Spleen (tissue), 11 donors: ENCODE data around the gene SUPT3H. TPM values are rescaled to one million over a fixed set of nuclear protein-coding genes. Genes with fewer than 3 reads are reported as not detected.
"Not testable (repeated sequence)": the region's sequence is repeated elsewhere in the genome, so short reads cannot be mapped to it uniquely, and the experiment has no call there.

ENCODE experiments used
- DNase-seq: peaks from one replicate; pipeline ENCODE4 v3.0.0-alpha.2; 2020
- H3K27ac ChIP-seq, 8 donors: fragments of 200-600 bp; sonication (generic) in 7 of 8; 1 replicate in 4 of 8; 2 replicates in 4 of 8; pipeline versions ENCODE4 v1.5.0 to v1.8.0; 2016 to 2021; ENCODE audit warnings: inconsistent platforms in 4 of 8, mild to moderate bottlenecking in 4 of 8, moderate library complexity in 1 of 8
- H3K27me3 ChIP-seq, 7 donors: fragments of 200-600 bp; sonication (generic) in 6 of 7; replicated peaks in 1 of 7; 1 replicate in 4 of 7; 2 replicates in 3 of 7; pipeline versions ENCODE4 v1.5.0 to v1.8.0; 2016 to 2021; ENCODE audit warnings: inconsistent platforms in 3 of 7, mild to moderate bottlenecking in 1 of 7
- H3K36me3 ChIP-seq, 6 donors: fragments of 200-600 bp; sonication (generic) in 5 of 6; 1 replicate in 4 of 6; 2 replicates in 2 of 6; pipeline versions ENCODE4 v1.5.0 to v1.8.0; 2016 to 2021; ENCODE audit warnings: inconsistent platforms in 2 of 6
- H3K4me1 ChIP-seq, 6 donors: fragments of 200-600 bp; sonication (generic) in 5 of 6; 1 replicate in 3 of 6; 2 replicates in 3 of 6; pipeline versions ENCODE4 v1.5.0 to v1.8.0; 2016 to 2021; ENCODE audit warnings: inconsistent platforms in 3 of 6
- H3K4me3 ChIP-seq, 8 donors: fragments of 200-600 bp; sonication (generic) in 7 of 8; 1 replicate in 4 of 8; 2 replicates in 4 of 8; pipeline versions ENCODE4 v1.5.0 to v1.8.0; 2016 to 2021; ENCODE audit warnings: inconsistent platforms in 4 of 8, mild to moderate bottlenecking in 4 of 8, moderate library complexity in 2 of 8
- H3K9me3 ChIP-seq, 8 donors: fragments of 200-600 bp; sonication (generic) in 7 of 8; 1 replicate in 4 of 8; 2 replicates in 4 of 8; pipeline versions ENCODE4 v1.5.0 to v1.8.0; 2016 to 2021; ENCODE audit warnings: inconsistent platforms in 4 of 8
- POLR2A ChIP-seq, 3 donors: fragments of 450-650 bp; IDR thresholded peaks; one replicate each; pipeline ENCODE4 v1.5.1; 2017; ENCODE audit warnings: antibody characterized with exemption in 3 of 3, mild to moderate bottlenecking in 1 of 3
- POLR2AphosphoS5 ChIP-seq, 3 donors: sonication (generic); formaldehyde crosslinking; IDR thresholded peaks; one replicate each; pipeline ENCODE4 v1.5.1; 2017; ENCODE audit warnings: antibody characterized with exemption in 3 of 3
- WGBS, 5 donors: extraction: QIAGEN DNeasy Blood & Tissue Kit in 3 of 5; methylation state at CpG; one replicate each; pipeline versions ENCODE4 v1.1.5 to v1.1.7; 2013 to 2018; 5-methylcytosine and 5-hydroxymethylcytosine counted together
- intact Hi-C: fragments of 100-400 bp; cut with DNase I; formaldehyde crosslinking; loops from one replicate; pipeline ENCODE4 v1.15.0; 2023; ENCODE audit warnings: low total_unique reads
- polyA plus RNA-seq, 3 donors: library from polyadenylated mRNA; stranded (reverse); fragments of 200-250 nt; gene quantifications; one replicate each; pipeline ENCODE4 v1.2.1, GENCODE V29; 2013
- total RNA-seq, 7 donors: library from RNA; depleted of rRNA in 3 of 7; stranded (reverse); fragments of >200 nt in 3 of 7; fragmentation: NEBNext Ultra II Directional in 4 of 7; extraction: Animal tissue kit (Norgen Biotek cat#: 25700) in 4 of 7; gene quantifications; one replicate each; pipeline versions ENCODE4 v1.1.0 to v1.2.1, GENCODE V29; 2016 to 2021
- TF ChIP-seq, protein P1 (sequence below), 11 experiments: fragments of 200-600 bp in 7 of 11; fragments of 450-650 bp in 4 of 11; sonication (generic) in 4 of 11; IDR thresholded peaks in 8 of 11; conservative IDR thresholded peaks in 3 of 11; 1 replicate in 7 of 11; 2 replicates in 4 of 11; pipeline versions ENCODE4 v1.4.0 to v1.8.0; 2016 to 2021; ENCODE audit warnings: antibody characterized with exemption in 11 of 11, inconsistent platforms in 4 of 11, mild to moderate bottlenecking in 1 of 11
- donor health status: healthy with polysubstance abuse.
- donor health status: DM: no; HTN: no; CAD: no; lungs with moderate emphysema.
- donor health status: DM: no; HTN: no; CAD: no.
- donor health status: Bipolar disorder and iron deficiency.
- donor health status: healthy.
- donor health status: DM: no; HTN: no; CAD: no.
- donor health status: DM: yes; HTN: yes; CAD: no.

The SUPT3H gene
- total and polyA plus RNA-seq, 10 donors, result 3.1 to 16.8 (median 6.2) TPM

DNA sequence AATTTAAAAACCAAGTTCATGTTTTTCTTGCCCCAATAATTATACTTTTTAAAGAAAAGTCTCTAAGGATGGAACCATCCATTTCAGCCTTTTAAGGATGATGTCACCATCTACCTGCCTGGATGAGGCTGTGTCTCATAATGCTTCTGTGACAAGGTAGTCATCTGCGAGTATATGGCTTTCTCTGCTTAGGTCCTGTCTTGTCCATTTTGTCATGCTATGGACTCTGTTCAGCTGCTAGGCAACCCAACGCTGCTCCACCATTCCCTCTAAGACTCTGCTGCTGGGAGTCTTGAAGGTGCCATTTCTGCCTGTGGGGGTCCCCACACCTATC, 509.4 kb downstream of the SUPT3H start:
- WGBS, 5 donors, result 68 to 93% (median 86%) methylated on average over 2 of the region's 2 CpGs
- intact Hi-C loops, result no loop called here
- Histone ChIP-seq H3K4me3 (no peak overlapping the region), H3K9me3 (peaks cover 0 to 19% (median 14%) of the 10 kb centered on the region in 8 donors), H3K4me1 (no peaks in the 10 kb centered on the region), H3K27ac (no peak overlapping the region), H3K36me3 (peaks cover 0 to 10% (median 0%) of the 10 kb centered on the region in 6 donors), H3K27me3 (no peaks in the 10 kb centered on the region)
- no peak for TF ChIP-seq POLR2A (IDR thresholded peaks at IDR 0.05)
- TF ChIP-seq, protein P1, sequence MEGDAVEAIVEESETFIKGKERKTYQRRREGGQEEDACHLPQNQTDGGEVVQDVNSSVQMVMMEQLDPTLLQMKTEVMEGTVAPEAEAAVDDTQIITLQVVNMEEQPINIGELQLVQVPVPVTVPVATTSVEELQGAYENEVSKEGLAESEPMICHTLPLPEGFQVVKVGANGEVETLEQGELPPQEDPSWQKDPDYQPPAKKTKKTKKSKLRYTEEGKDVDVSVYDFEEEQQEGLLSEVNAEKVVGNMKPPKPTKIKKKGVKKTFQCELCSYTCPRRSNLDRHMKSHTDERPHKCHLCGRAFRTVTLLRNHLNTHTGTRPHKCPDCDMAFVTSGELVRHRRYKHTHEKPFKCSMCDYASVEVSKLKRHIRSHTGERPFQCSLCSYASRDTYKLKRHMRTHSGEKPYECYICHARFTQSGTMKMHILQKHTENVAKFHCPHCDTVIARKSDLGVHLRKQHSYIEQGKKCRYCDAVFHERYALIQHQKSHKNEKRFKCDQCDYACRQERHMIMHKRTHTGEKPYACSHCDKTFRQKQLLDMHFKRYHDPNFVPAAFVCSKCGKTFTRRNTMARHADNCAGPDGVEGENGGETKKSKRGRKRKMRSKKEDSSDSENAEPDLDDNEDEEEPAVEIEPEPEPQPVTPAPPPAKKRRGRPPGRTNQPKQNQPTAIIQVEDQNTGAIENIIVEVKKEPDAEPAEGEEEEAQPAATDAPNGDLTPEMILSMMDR (IDR thresholded peaks at IDR 0.05 in 8 of 11, conservative IDR thresholded peaks at IDR 0.05 in 3 of 11), result no peak
- DNase-seq, result no peak

DNA sequence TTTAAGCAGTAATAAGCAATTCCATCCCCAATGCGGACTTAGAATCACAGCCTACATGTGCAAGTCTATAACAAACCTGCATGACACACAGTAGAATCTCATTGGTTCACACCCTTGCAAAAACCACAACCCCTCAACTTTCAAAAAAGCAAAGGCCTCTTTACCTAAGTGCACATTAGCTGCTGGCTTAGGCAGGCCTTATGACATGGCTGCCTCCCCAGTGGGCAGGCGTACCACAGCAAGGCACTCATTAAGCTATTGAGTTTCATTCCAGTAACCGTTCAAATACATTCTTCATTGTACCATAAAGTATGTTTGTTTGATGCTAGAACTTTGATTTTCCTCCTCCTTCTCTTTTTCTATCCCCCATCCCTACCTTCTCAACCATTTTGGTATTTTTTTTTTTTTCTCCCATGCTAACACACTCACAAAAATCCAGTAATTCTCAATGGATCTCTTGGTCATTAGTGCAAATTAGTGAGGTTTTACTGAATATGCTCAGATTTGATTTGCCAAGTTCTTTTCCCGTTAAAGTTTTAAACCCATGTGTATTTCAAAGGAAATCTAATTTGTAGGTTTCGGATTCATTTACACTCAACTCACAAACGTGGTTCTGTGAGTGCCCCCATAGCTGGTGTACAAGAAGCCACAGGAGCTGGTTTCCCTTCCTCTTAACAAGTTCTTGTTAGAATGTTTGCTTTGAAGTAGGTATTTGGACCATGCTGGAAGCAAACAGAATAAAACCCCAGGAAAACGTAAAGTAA, 510.0 kb downstream of the SUPT3H start:
- TF ChIP-seq POLR2A (IDR thresholded peaks at IDR 0.05), result no peak
- TF ChIP-seq, protein P1 (IDR thresholded peaks at IDR 0.05 in 8 of 11, conservative IDR thresholded peaks at IDR 0.05 in 3 of 11), result no peak
- no peak for TF ChIP-seq POLR2AphosphoS5 (IDR thresholded peaks at IDR 0.05)
- Histone ChIP-seq H3K9me3 (peaks cover 0 to 19% (median 14%) of the 10 kb centered on the region in 8 donors), H3K27me3 (no peaks in the 10 kb centered on the region), H3K36me3 (peaks cover 0 to 10% (median 0%) of the 10 kb centered on the region in 6 donors), H3K4me3 (no peak overlapping the region), H3K27ac (no peak overlapping the region), H3K4me1 (no peaks in the 10 kb centered on the region)
- no peak for DNase-seq
- intact Hi-C loops, result no loop called here
- WGBS, 5 donors, result 73 to 86% (median 76%) methylated on average over 7 of the region's 7 CpGs

DNA sequence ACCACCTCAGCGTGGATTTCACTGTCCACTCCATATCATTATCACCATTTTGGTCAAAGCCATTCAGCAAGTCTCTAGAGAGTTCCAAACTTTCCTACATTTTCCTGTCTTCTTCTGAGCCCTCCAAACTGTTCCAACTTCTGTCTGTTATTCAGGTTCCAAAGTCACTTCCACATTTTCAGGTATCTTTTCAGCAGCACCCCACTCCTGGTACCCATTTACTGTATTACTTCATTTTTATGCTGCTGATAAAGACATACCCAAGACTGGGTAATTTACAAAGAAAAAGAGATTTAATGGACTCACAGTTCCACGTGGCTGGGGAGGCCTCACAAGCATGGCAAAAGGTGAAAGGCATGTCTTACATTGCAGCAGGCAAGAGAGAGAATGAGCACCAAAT, 512.5 kb downstream of the SUPT3H start:
- H3K9me3 ChIP-seq, result peaks cover 0 to 19% (median 14%) of the 10 kb centered on the region in 8 donors
- H3K36me3 ChIP-seq, result peaks cover 0 to 10% (median 0%) of the 10 kb centered on the region in 6 donors
- WGBS, 5 donors, result 81 to 91% (median 84%) methylated on average over 2 of the region's 2 CpGs
- H3K27ac ChIP-seq, DNase-seq, intact Hi-C loops, H3K4me3 ChIP-seq, H3K4me1 ChIP-seq, H3K27me3 ChIP-seq: not testable (repeated sequence)

DNA sequence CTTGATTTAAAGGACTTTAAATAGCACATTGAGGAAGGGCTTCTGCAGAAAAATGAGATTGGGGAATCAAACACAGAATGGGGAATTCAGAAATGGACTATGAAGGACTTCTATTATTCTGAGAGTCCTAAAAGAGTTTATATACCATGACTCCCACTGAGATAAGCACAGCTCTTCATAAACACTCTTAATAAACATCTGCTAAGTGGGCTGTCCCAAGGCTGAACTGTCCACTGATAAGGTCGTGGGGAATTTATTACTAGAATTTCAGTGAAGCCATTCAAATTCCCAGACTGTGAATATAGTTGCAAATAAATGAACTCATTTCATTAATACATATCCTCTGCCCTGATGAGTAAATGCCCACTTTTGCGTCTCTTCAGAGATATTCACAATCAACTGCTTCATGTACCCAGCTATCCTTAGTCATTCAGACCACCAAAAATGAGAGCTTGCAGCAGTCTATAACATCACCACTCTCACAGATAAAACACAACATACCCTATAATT, 517.8 kb downstream of the SUPT3H start:
- no peak for DNase-seq
- Histone ChIP-seq H3K36me3 (peaks cover 0 to 2% (median 0%) of the 10 kb centered on the region in 6 donors), H3K4me1 (peaks cover 0 to 13% (median 5%) of the 10 kb centered on the region in 6 donors), H3K27ac (no peak overlapping the region), H3K27me3 (no peaks in the 10 kb centered on the region), H3K9me3 (peaks cover 0 to 9% (median 5%) of the 10 kb centered on the region in 8 donors), H3K4me3 (no peak overlapping the region)
- intact Hi-C loops, result no loop called here
- WGBS, 5 donors, result 51 to 85% (median 80%) methylated on average over 2 of the region's 2 CpGs
- TF ChIP-seq POLR2AphosphoS5 (IDR thresholded peaks at IDR 0.05), result no peak
- no peak for TF ChIP-seq POLR2A (IDR thresholded peaks at IDR 0.05)
- TF ChIP-seq, protein P1 (IDR thresholded peaks at IDR 0.05 in 8 of 11, conservative IDR thresholded peaks at IDR 0.05 in 3 of 11), result no peak
